ENCODE data around the gene PALM3. TPM values are rescaled to one million over a fixed set of nuclear protein-coding genes. Genes with fewer than 3 reads are reported as not detected.

PALM3 gene
- total RNA-seq, 2 experiments from 2014 or later: 0.25 TPM; not detected in 1

GRCh38 chr19:14094854-14095253 lies 33.0 kb upstream of the PALM3 start:
- ChIA-PET POLR2A (interaction anchor here (0.9 to 1.1 kb wide), 2 partner anchors 20 to 42 kb away, joined by 3 to 4 read pairs; partner anchors contain the start of gene ASF1B), CTCF (interaction anchor here (1.4 kb wide), 1 partner anchor 36 kb away, joined by 3 read pairs; no protein-coding TSS in a partner anchor)
- H3K36me3 Mint-ChIP-seq (ENCODE audit: low read depth): peaks cover 35% of the 10 kb centered on the region
- H3K9me3 ChIP-seq (ENCODE audit: control insufficient read depth in 1 of 2, insufficient read depth in 1 of 2, low read length in 2 of 2): peaks cover 5 to 7% of the 10 kb centered on the region in 2 experiments
- H3K4me1 ChIP-seq (ENCODE audit: insufficient read depth, low read length): peaks cover 11% of the 10 kb centered on the region
- ATAC-seq (ENCODE audit: poor library complexity) (no peak), DNase-seq (no peak)
- H3K4me3 ChIP-seq (ENCODE audit: low read length): no peak overlapping the region
- peaks cover 21% of the 10 kb centered on the region for H3K4me1 Mint-ChIP-seq (ENCODE audit: low read depth)
- no peak overlapping the region for H3K27ac ChIP-seq (ENCODE audit: low read depth in 1 of 2, low read length in 2 of 2)
- H3K27me3 Mint-ChIP-seq: no peaks in the 10 kb centered on the region
- peak overlapping the region; percentile 55 for H3K4me3 Mint-ChIP-seq
- intact Hi-C loops (cut with DNase I, micrococcal nuclease): no loop called here
- peaks cover 15% of the 10 kb centered on the region for H3K36me3 ChIP-seq (ENCODE audit: insufficient read depth, low read length)
- peaks cover 4% of the 10 kb centered on the region for H3K9me3 Mint-ChIP-seq
- no peaks in the 10 kb centered on the region for H3K27me3 ChIP-seq (ENCODE audit: control insufficient read depth in 1 of 2, insufficient read depth in 2 of 2, low read length in 2 of 2)
- H3K27ac Mint-ChIP-seq: peak overlapping the region; percentile 76
- TF ChIP-seq CTCF (IDR thresholded peaks at IDR 0.05): no peak

- intact Hi-C loops (cut with DNase I, micrococcal nuclease): loop anchor here in 1 of 2 experiments (2.0 kb wide), 2 partner anchors 22 to 42 kb away; no protein-coding TSS in a partner anchor
- Histone ChIP-seq H3K4me1 (ENCODE audit: insufficient read depth, low read length) (peaks cover 21% of the 10 kb centered on the region), H3K27ac (ENCODE audit: low read depth in 1 of 2, low read length in 2 of 2) (no peak overlapping the region), H3K27me3 (ENCODE audit: control insufficient read depth in 1 of 2, insufficient read depth in 2 of 2, low read length in 2 of 2) (no peaks in the 10 kb centered on the region), H3K9me3 (ENCODE audit: control insufficient read depth in 1 of 2, insufficient read depth in 1 of 2, low read length in 2 of 2) (peaks cover 5 to 7% of the 10 kb centered on the region in 2 experiments), H3K36me3 (ENCODE audit: insufficient read depth, low read length) (peaks cover 21% of the 10 kb centered on the region), H3K4me3 (ENCODE audit: low read length) (no peak overlapping the region)
- Mint-ChIP-seq H3K27me3 (no peaks in the 10 kb centered on the region), H3K27ac (peak overlapping the region; percentile 69), H3K9me3 (peaks cover 4% of the 10 kb centered on the region), H3K4me1 (ENCODE audit: low read depth) (peaks cover 27% of the 10 kb centered on the region), H3K36me3 (ENCODE audit: low read depth) (peaks cover 46% of the 10 kb centered on the region), H3K4me3 (peak overlapping the region; percentile 87)
- ATAC-seq (ENCODE audit: poor library complexity) (no peak), DNase-seq (no peak)
- ChIA-PET CTCF (interaction anchor here (2.2 kb wide), 1 partner anchor 43 kb away, joined by 8 read pairs; the partner anchor contains the start of gene ASF1B), POLR2A (interaction anchor here (0.6 to 3.6 kb wide), 3 partner anchors 44 to 213 kb away, joined by 3 to 39 read pairs (median 5); partner anchors contain the start of gene ASF1B)
- TF ChIP-seq CTCF (IDR thresholded peaks at IDR 0.05): no peak
Observed at GRCh38 chr19:14093117-14093823, 31.4 kb upstream of the PALM3 start.

- Histone ChIP-seq H3K27me3 (ENCODE audit: control insufficient read depth in 1 of 2, insufficient read depth in 2 of 2, low read length in 2 of 2) (no peaks in the 10 kb centered on the region), H3K4me3 (ENCODE audit: low read length) (peak overlapping the region; percentile 71), H3K4me1 (ENCODE audit: insufficient read depth, low read length) (peaks cover 21% of the 10 kb centered on the region), H3K27ac (ENCODE audit: low read depth in 1 of 2, low read length in 2 of 2) (peak overlapping the region; percentile 43 to 84), H3K36me3 (ENCODE audit: insufficient read depth, low read length) (peaks cover 18% of the 10 kb centered on the region), H3K9me3 (ENCODE audit: control insufficient read depth in 1 of 2, insufficient read depth in 1 of 2, low read length in 2 of 2) (peaks cover 5 to 7% of the 10 kb centered on the region in 2 experiments)
- DNase-seq (peak in 8 of 14 experiments; percentile 38 to 65 (median 54)), ATAC-seq (ENCODE audit: poor library complexity) (peak; percentile 11)
- peaks cover 27% of the 10 kb centered on the region for H3K4me1 Mint-ChIP-seq (ENCODE audit: low read depth)
- H3K36me3 Mint-ChIP-seq (ENCODE audit: low read depth): peaks cover 39% of the 10 kb centered on the region
- ChIA-PET CTCF (interaction anchor here (0.6 to 2.2 kb wide), 4 partner anchors 20 to 304 kb away, joined by 3 to 8 read pairs (median 4); partner anchors contain the start of genes ASF1B and MISP3), POLR2A (interaction anchor here (0.8 to 3.6 kb wide), 9 partner anchors 10 to 1300 kb away, joined by 3 to 39 read pairs (median 6); partner anchors contain the start of genes ASF1B, IL27RA, JUNB and MISP3)
- no peaks in the 10 kb centered on the region for H3K27me3 Mint-ChIP-seq
- intact Hi-C loops (cut with DNase I, micrococcal nuclease): loop anchor here (1.0 to 2.0 kb wide), 3 partner anchors 23 to 43 kb away; partner anchors contain the start of gene PRKACA (in 1 of the 2)
- H3K4me3 Mint-ChIP-seq: peak overlapping the region; percentile 100
- H3K27ac Mint-ChIP-seq: peak overlapping the region; percentile 87
- peaks cover 4% of the 10 kb centered on the region for H3K9me3 Mint-ChIP-seq
- no peak for TF ChIP-seq CTCF (IDR thresholded peaks at IDR 0.05)
Observed at GRCh38 chr19:14091813-14092462, 30.1 kb upstream of the PALM3 start.

Data from CD4-positive, alpha-beta T cell (primary cell).